HCT116 (cell line): ENCODE data around the gene MTG2.

Experiments
- CBX3 ChIP-seq: IDR thresholded peaks from 2 replicates; pipeline ENCODE4 v1.6.1; 2012; ENCODE audit warnings: low read depth
- CTCF ChIP-seq, 3 experiments: fragments of 200-600 bp in 1 of 3; sonication (generic) in 1 of 3; IDR thresholded peaks in 2 of 3; conservative IDR thresholded peaks in 1 of 3; 2 replicates each; pipeline ENCODE4 v1.5.1; 2012 to 2017; ENCODE audit warnings: low read depth in 2 of 3, low read length in 2 of 3, antibody characterized with exemption in 1 of 3, borderline replicate concordance in 1 of 3, control low read depth in 1 of 3, mild to moderate bottlenecking in 1 of 3, mixed read lengths in 1 of 3, mixed run types in 1 of 3, moderate library complexity in 1 of 3; ENCODE audit not compliant: insufficient read depth in 1 of 3
- EGR1 ChIP-seq: IDR thresholded peaks from 2 replicates; pipeline ENCODE4 v1.6.1; 2012; ENCODE audit warnings: low read depth
- POLR2A ChIP-seq: IDR thresholded peaks from 2 replicates; pipeline ENCODE4 v1.7.0; 2011; ENCODE audit warnings: borderline replicate concordance; ENCODE audit not compliant: insufficient read depth, insufficient read length; ENCODE audit errors: extremely low read depth
- POLR2AphosphoS5 ChIP-seq: IDR thresholded peaks from 2 replicates; pipeline ENCODE4 v1.6.1; 2011; ENCODE audit warnings: mild to moderate bottlenecking, low read depth, low read length, moderate library complexity
- RAD21 ChIP-seq: IDR thresholded peaks from 2 replicates; pipeline ENCODE4 v1.6.1; 2012; ENCODE audit warnings: low read depth, mild to moderate bottlenecking
- ZBTB33 ChIP-seq: IDR thresholded peaks from 2 replicates; pipeline ENCODE4 v1.6.1; 2011; ENCODE audit warnings: mild to moderate bottlenecking, low read length, moderate library complexity; ENCODE audit not compliant: insufficient replicate concordance; ENCODE audit errors: extremely low read depth

GRCh38 chr20:62149532-62150309 lies 33.1 kb upstream of the MTG2 start:
- TF ChIP-seq POLR2AphosphoS5 = no peak
- TF ChIP-seq ZBTB33 = no peak
- TF ChIP-seq CTCF (IDR thresholded peaks at IDR 0.05 in 2 of 3, conservative IDR thresholded peaks at IDR 0.05 in 1 of 3; ENCODE audit: borderline replicate concordance in 1 of 3, insufficient read depth in 1 of 3, low read depth in 2 of 3, low read length in 2 of 3) = no peak
- no peak for TF ChIP-seq EGR1
- TF ChIP-seq POLR2A = no peak
- no peak for TF ChIP-seq CBX3
- no peak for TF ChIP-seq RAD21
